Fibroblast of lung (primary cell): ENCODE results near the gene CTNNAL1.

Source experiments
- EZH2 ChIP-seq: IDR thresholded peaks from 2 replicates; pipeline ENCODE4 v1.5.1; 2012; ENCODE audit warnings: low read length, control low read depth, mild to moderate bottlenecking; ENCODE audit errors: missing control alignments
- TF ChIP-seq, protein P1 (sequence below), 2 donors: IDR thresholded peaks in 1 of 2; conservative IDR thresholded peaks in 1 of 2; 1 replicate in 1 of 2; 2 replicates in 1 of 2; pipeline ENCODE4 v1.5.1; 2011 to 2012; ENCODE audit warnings: low read length in 2 of 2, control low read depth in 1 of 2, inconsistent platforms in 1 of 2, low read depth in 1 of 2, mild to moderate bottlenecking in 1 of 2

DNA sequence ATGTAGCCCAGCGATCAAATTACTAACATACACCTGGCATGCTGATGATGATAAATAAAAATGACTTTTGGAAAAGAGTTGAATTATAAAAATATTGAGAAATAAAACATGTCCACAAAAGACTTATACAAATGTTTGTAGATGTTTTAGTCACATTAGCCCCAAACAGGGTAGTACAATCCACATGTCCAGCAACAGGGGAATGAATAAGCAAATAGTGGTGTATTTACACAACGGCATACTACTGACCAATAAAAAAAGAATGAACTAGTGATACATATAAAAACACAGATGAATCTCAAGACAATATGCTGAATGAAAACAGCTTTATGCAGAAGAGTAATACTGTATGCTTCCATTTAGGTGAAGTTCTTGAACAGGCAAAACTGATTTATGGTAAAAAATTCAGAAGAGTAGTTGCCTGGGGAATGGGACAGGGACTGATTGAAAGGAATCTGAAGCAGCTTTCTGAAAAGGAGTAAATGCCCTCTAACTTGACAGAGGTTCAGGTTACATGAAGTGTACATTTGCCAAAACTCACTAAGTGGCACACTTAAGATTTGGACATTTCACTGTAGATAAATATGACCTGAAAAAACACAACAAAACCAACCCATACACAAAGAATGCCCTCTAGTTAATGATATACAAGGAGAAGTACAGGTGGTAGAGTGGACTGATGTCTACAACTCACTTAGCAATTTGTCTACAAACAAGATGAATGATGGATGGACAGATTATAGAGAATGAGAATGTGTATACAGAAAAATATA is 115.8 kb downstream of the CTNNAL1 start:
- TF ChIP-seq, protein P1, sequence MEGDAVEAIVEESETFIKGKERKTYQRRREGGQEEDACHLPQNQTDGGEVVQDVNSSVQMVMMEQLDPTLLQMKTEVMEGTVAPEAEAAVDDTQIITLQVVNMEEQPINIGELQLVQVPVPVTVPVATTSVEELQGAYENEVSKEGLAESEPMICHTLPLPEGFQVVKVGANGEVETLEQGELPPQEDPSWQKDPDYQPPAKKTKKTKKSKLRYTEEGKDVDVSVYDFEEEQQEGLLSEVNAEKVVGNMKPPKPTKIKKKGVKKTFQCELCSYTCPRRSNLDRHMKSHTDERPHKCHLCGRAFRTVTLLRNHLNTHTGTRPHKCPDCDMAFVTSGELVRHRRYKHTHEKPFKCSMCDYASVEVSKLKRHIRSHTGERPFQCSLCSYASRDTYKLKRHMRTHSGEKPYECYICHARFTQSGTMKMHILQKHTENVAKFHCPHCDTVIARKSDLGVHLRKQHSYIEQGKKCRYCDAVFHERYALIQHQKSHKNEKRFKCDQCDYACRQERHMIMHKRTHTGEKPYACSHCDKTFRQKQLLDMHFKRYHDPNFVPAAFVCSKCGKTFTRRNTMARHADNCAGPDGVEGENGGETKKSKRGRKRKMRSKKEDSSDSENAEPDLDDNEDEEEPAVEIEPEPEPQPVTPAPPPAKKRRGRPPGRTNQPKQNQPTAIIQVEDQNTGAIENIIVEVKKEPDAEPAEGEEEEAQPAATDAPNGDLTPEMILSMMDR (conservative IDR thresholded peaks at IDR 0.05 in 1 of 2, IDR thresholded peaks at IDR 0.05 in 1 of 2; ENCODE audit: low read depth in 1 of 2, low read length in 2 of 2), result no peak
- no peak for TF ChIP-seq EZH2
